ENCODE data around the gene PRDM5.

The PRDM5 gene

DNA sequence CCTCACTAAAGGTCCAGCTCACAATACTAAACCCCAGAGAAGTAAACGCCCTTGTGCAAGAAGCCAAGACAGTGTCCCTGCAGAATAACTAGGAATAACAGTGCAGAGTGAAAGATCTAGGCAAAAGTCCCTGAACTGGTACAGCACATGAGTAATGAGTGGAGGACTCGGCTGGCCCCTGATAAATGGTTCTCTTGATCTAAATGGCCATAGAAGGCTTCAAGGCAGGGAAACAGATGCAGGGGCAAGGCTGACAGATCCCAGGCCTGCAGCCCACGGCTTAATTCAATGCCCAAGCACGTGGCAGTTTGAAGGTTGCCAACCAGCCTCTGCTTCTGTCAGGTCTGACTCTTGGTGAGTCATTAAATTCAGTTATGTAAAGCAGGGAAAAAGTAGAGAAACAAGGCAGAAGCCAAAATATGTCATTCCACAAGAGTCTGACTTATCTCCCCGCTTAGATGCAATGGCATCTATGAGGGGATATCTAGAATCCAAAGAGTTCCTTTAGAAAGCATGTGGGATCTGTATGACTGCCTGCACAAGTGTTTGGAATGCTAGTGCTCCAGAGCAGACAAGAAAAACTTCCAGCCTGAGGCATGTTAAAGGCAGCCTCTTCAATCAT lies 121.3 kb downstream of the PRDM5 start:
- no peaks in the 10 kb centered on the region for H3K36me3 Mint-ChIP-seq (ENCODE audit: low read depth)

DNA sequence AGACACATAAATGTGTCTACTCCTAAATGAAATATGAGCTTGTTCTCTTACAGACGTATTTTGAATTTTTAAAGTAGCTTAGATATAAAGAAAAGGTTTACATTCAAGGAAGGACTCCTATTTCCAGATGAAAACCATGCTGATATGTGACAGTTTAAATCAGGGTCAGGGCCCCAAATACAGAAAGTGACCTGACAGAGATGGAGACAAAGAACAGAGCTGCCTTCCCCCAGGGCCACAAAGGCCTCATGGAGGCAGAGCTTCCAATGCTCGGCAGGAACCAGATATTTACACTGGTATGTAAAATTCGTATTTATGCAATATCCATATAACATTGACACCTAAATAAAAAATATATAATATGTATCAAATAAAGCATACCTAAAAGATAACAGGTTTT lies 124.0 kb downstream of the PRDM5 start:
- Mint-ChIP-seq H3K36me3 (ENCODE audit: low read depth) (no peaks in the 10 kb centered on the region), H3K4me3 (no peak overlapping the region), H3K27me3 (peaks cover 2% of the 10 kb centered on the region), H3K27ac (no peak overlapping the region), H3K4me1 (ENCODE audit: low read depth) (no peaks in the 10 kb centered on the region), H3K9me3 (no peaks in the 10 kb centered on the region)
- no peak for DNase-seq

More for the DNA sequence above, 121.3 kb downstream of the PRDM5 start:
- Mint-ChIP-seq H3K4me3 (no peak overlapping the region), H3K27ac (no peak overlapping the region), H3K27me3 (peaks cover 2% of the 10 kb centered on the region), H3K9me3 (peaks cover 7% of the 10 kb centered on the region), H3K4me1 (ENCODE audit: low read depth) (no peaks in the 10 kb centered on the region)
- DNase-seq, result no peak

DNA sequence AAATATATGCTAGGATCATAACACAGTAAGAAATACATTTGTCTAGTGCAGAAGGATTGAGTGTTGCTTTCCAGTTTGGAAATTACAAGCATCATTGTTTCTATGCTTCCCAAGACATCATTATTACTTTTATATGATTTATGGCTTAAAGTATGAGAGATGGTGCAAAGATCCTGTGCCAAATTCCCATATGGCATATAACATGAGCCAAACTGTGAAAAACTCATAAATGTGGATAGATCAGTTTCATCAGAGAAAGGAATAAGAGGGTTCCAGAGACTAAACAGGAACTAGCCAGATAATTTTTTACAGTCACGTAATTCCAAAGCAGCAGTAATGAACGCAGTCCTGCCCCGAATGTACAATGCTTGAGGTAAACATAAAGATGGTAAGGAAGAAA lies 126.3 kb downstream of the PRDM5 start:
- peaks cover 2% of the 10 kb centered on the region for H3K27me3 Mint-ChIP-seq
- H3K9me3 Mint-ChIP-seq, result no peaks in the 10 kb centered on the region
- peaks cover 12% of the 10 kb centered on the region for H3K4me1 Mint-ChIP-seq (ENCODE audit: low read depth)
- H3K4me3 Mint-ChIP-seq, result no peak overlapping the region
- no peak overlapping the region for H3K27ac Mint-ChIP-seq
- no peaks in the 10 kb centered on the region for H3K36me3 Mint-ChIP-seq (ENCODE audit: low read depth)
- DNase-seq, result no peak

DNA sequence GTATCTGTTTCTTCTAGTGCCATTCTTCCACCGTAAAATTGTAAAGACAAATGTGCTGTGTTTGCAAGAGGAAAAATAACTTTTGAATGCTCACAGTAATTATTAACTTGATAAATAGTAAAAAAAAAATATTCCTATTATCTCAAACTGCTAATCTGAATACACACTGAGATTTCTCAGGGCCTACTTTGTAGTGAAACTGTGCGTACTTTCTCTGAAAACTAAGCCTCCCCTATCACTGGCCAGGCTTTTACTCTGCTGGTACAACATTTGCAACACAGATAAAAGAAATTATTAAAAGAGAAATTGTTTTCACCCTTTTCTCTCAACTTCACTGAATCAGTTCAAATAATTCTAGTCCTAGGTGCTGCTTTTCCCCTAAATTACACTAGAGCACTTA lies 137.3 kb downstream of the PRDM5 start:
- H3K4me1 Mint-ChIP-seq (ENCODE audit: low read depth), result no peaks in the 10 kb centered on the region

DNA sequence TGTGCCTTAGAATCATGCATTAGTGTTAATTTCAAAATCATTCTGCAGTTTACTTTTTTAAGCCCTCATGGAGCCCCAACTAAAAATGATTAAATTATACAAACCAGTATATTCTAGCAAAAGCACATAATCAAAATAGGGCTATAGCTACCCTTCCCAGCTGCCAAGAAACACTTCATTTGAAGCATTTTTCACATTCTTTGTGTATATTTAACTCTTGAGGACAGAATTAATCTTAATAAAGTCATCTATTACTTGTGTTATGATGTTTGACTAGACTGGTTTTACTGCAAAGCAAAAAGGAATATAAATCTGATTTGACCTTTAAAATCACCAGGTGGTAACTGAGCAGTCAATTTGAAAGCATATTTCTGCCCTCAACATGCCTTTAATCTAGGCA lies 145.1 kb downstream of the PRDM5 start:
- no peak for DNase-seq
- Mint-ChIP-seq H3K4me1 (ENCODE audit: low read depth) (no peaks in the 10 kb centered on the region), H3K36me3 (ENCODE audit: low read depth) (no peaks in the 10 kb centered on the region), H3K27ac (no peak overlapping the region), H3K4me3 (no peak overlapping the region), H3K9me3 (no peaks in the 10 kb centered on the region), H3K27me3 (no peaks in the 10 kb centered on the region)

More for the DNA sequence above, 137.3 kb downstream of the PRDM5 start:
- H3K27me3 Mint-ChIP-seq, result peaks cover 2% of the 10 kb centered on the region
- H3K4me3 Mint-ChIP-seq, result no peak overlapping the region
- no peaks in the 10 kb centered on the region for H3K9me3 Mint-ChIP-seq
- no peak for DNase-seq
- H3K36me3 Mint-ChIP-seq (ENCODE audit: low read depth), result no peaks in the 10 kb centered on the region
- no peak overlapping the region for H3K27ac Mint-ChIP-seq

DNA sequence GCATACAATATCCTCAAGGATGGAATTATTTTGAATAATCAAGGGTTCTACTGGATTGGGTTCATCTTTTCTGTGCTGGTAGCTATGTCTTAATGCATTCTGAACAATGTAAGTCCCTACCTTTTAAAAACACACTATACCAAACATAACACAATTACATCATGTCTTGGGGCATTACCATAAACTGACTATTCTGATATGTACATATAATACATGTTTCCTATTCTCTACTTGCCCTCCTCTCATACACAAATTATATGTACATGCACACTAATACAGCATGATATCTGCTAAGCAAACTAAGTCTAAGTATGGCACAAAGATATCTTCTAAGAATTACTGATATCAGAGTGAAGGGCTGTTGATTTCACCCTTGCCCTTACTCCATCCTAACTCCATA lies 147.1 kb downstream of the PRDM5 start:
- no peak for DNase-seq
- no peaks in the 10 kb centered on the region for H3K36me3 Mint-ChIP-seq (ENCODE audit: low read depth)

DNA sequence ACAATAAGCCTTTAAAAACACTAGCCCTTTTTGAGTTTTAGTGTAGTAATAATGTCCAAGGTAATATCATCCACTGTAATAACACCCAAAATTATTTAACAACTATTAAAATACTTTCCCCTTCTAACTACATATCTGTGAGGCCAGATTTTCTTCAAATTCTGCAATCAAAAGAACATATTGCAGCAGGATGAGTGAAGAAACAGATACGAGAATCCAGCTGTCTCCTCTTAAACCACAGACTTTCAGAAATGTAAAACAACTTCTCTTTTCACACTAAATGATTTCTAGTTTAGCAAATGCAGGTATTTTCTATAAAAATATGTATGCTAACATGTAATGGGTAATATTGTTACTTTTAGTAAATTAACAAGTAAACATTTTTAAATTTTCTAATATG lies 148.9 kb downstream of the PRDM5 start:
- Mint-ChIP-seq H3K4me1 (ENCODE audit: low read depth) (no peaks in the 10 kb centered on the region), H3K27me3 (no peaks in the 10 kb centered on the region), H3K4me3 (no peak overlapping the region), H3K27ac (no peak overlapping the region), H3K9me3 (no peaks in the 10 kb centered on the region), H3K36me3 (ENCODE audit: low read depth) (no peaks in the 10 kb centered on the region)
- no peak for DNase-seq

More for the DNA sequence above, 147.1 kb downstream of the PRDM5 start:
- Mint-ChIP-seq H3K4me3 (no peak overlapping the region), H3K27ac (no peak overlapping the region), H3K4me1 (ENCODE audit: low read depth) (no peaks in the 10 kb centered on the region), H3K9me3 (no peaks in the 10 kb centered on the region), H3K27me3 (no peaks in the 10 kb centered on the region)

DNA sequence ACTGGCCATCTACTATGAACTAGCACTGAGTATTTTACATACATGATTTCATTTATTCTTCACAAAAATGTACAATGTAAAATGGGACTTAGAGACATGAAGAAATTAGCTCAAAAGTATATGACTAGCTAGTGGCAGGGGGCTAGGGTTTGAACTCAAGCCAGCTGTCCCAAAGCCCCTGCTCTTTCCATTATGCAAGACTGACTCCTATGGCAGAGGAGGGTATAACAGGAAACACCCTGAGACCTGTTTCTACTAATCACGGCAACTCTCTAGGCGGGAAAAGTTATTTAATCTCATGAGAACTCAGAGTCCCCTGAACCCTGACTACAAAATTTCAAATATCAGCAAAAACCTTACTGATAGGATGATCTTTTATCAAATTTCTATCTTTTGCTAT lies 150.6 kb downstream of the PRDM5 start:
- Mint-ChIP-seq H3K27ac (no peak overlapping the region), H3K4me1 (ENCODE audit: low read depth) (no peaks in the 10 kb centered on the region), H3K4me3 (no peak overlapping the region), H3K9me3 (no peaks in the 10 kb centered on the region), H3K36me3 (ENCODE audit: low read depth) (no peaks in the 10 kb centered on the region), H3K27me3 (no peaks in the 10 kb centered on the region)
- DNase-seq, result no peak

DNA sequence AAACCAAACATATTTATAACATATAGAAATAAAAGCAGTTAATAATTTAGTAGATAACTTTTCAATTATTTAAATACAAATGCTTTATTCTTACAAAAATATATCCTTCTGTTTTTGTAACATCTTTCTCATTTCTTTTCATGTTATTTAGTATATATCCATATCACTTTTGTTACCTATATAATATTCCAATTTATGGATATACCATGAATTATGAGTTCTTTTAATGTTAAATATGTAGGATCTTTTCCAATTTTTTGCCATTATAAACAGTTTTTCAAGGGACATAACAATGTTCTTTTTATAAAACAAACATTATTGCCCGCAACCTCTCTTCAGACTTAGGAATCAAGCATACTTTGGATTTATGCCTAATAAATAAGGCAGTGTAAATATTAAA lies 151.6 kb downstream of the PRDM5 start:
- H3K9me3 Mint-ChIP-seq, result no peaks in the 10 kb centered on the region
- H3K4me1 Mint-ChIP-seq (ENCODE audit: low read depth), result no peaks in the 10 kb centered on the region
- no peak for DNase-seq
- no peaks in the 10 kb centered on the region for H3K27me3 Mint-ChIP-seq
- H3K36me3 Mint-ChIP-seq (ENCODE audit: low read depth), result no peaks in the 10 kb centered on the region
- H3K4me3 Mint-ChIP-seq, result no peak overlapping the region
- no peak overlapping the region for H3K27ac Mint-ChIP-seq

DNA sequence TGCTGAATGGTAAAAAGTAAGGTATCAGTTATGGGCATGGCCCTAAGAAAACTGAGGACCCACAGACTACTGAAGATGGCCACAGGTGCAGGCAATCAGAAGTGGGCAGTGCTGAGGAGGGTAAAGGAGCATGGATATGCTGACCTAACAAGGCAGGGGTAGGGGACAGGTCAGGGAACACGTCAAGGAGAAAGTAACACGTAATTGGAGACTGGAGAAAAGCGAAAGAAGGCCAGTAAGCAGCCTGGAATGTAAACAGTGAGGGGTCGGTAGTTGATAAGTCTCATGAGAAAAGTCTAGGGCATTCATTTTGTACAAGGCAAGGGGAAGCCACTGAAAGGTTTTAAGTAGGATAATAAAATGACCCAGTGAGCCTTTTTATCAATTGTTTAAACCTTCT lies 153.3 kb downstream of the PRDM5 start:
- no peak for DNase-seq
- no peak overlapping the region for H3K4me3 Mint-ChIP-seq
- H3K4me1 Mint-ChIP-seq (ENCODE audit: low read depth), result no peaks in the 10 kb centered on the region
- H3K27me3 Mint-ChIP-seq, result no peaks in the 10 kb centered on the region
- no peaks in the 10 kb centered on the region for H3K36me3 Mint-ChIP-seq (ENCODE audit: low read depth)
- no peaks in the 10 kb centered on the region for H3K9me3 Mint-ChIP-seq
- H3K27ac Mint-ChIP-seq, result no peak overlapping the region

DNA sequence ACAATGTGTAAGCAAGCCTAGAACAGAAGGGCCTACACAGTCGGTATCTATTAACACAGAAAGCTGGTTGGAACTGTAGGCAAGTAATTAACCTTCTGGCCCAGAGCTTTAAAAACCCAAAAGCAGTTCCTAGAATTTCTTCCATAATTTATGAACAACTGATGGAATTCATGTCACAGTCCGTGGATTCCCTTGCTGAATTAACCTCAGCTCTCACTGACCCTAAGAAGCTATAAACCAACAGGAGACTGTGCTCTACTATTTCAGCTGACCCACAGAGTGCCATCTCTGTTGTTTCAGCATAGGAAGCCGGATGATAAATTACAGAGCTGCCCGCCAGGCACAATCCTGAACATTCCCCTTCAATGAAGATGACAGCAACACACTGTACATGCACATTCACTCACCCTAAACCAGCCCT lies 157.3 kb downstream of the PRDM5 start:
- no peaks in the 10 kb centered on the region for H3K36me3 Mint-ChIP-seq (ENCODE audit: low read depth)
- H3K4me1 Mint-ChIP-seq (ENCODE audit: low read depth), result no peaks in the 10 kb centered on the region
- H3K27me3 Mint-ChIP-seq, result no peaks in the 10 kb centered on the region
- no peaks in the 10 kb centered on the region for H3K9me3 Mint-ChIP-seq
- no peak for DNase-seq
- H3K27ac Mint-ChIP-seq, result no peak overlapping the region
- no peak overlapping the region for H3K4me3 Mint-ChIP-seq

DNA sequence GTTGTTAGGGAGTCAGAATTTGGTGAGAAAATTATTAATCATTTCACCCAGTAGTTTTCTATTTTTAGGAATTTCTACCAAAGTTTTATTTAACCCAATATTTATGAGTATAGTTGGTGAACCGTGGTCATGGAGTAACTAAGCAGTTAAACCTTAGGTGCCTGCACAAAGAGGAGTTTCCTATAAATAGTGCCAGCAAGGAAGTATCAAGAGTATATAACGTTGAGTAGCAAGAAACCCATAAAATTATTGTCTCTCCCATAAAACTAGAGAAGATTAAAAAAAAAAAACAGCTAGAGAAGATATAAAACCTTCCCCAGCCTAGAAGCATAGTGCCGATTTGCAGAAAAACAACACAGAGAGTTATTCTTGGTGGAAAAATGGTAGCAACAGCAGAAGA lies 158.9 kb downstream of the PRDM5 start:
- H3K27me3 Mint-ChIP-seq, result no peaks in the 10 kb centered on the region
- no peaks in the 10 kb centered on the region for H3K9me3 Mint-ChIP-seq
- H3K4me3 Mint-ChIP-seq, result no peak overlapping the region
- no peaks in the 10 kb centered on the region for H3K36me3 Mint-ChIP-seq (ENCODE audit: low read depth)
- no peak for DNase-seq
- no peak overlapping the region for H3K27ac Mint-ChIP-seq
- no peaks in the 10 kb centered on the region for H3K4me1 Mint-ChIP-seq (ENCODE audit: low read depth)

DNA sequence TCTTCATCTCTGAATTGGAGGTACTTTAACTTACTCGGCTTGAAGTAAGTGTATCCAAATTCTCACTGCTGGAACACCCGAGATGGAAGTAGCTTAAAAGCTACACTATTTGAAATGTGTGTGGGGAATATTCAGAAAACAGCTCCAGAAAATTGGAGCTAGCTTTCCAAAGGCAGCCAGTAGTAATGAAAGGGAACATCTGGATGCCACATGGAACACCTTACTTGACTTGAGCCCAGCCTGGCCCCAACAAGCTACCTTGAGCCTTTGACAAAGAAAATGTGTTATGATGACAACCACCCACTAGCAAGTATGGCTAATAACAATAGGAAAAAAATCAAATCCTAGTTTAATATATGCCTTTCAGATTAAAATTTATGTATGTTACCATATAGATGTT lies 161.5 kb downstream of the PRDM5 start:
- no peaks in the 10 kb centered on the region for H3K36me3 Mint-ChIP-seq (ENCODE audit: low read depth)
- no peaks in the 10 kb centered on the region for H3K4me1 Mint-ChIP-seq (ENCODE audit: low read depth)
- no peak overlapping the region for H3K4me3 Mint-ChIP-seq
- no peak for DNase-seq
- H3K9me3 Mint-ChIP-seq, result no peaks in the 10 kb centered on the region
- H3K27ac Mint-ChIP-seq, result no peak overlapping the region
- no peaks in the 10 kb centered on the region for H3K27me3 Mint-ChIP-seq

DNA sequence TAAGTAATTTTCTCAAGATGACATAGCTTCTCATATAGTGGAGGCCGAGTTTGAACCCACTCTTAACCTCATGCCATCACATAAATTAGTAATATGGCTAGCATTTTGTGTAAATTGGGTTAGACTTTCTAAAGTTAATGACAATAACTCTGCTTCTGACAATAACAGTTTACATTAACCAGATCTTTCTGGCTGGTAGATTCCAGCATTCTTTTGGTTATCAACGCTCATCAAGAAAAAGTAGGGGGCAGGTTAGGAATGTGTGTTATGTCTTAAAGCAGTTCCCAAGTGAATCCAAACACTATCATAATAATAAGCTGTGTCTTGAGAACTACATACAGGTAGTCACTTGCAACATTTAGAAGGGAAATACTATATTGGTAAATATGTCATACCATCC lies 162.5 kb downstream of the PRDM5 start:
- no peak for DNase-seq
- H3K4me3 Mint-ChIP-seq, result no peak overlapping the region
- no peaks in the 10 kb centered on the region for H3K4me1 Mint-ChIP-seq (ENCODE audit: low read depth)
- no peaks in the 10 kb centered on the region for H3K9me3 Mint-ChIP-seq
- no peaks in the 10 kb centered on the region for H3K27me3 Mint-ChIP-seq
- no peaks in the 10 kb centered on the region for H3K36me3 Mint-ChIP-seq (ENCODE audit: low read depth)
- no peak overlapping the region for H3K27ac Mint-ChIP-seq

DNA sequence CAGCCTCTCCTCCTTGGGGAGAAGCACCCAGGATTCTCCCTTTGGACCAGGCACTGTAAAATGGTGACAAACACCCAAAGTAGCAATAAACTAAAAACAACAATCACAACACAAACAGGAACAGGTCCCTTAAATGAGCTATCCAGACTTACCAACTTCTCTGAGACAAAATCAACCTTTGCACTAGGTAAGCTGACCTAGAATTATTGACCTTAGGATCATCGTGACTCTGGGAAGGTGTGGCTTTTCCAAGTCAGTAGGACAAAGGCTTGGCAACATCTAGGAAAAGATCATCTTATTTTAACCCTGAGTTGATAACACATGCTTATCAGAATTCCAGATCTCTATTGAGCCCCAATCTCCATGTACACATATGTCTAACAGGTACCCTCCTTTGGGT lies 166.7 kb downstream of the PRDM5 start:
- Mint-ChIP-seq H3K4me3 (no peak overlapping the region), H3K4me1 (ENCODE audit: low read depth) (no peaks in the 10 kb centered on the region), H3K9me3 (peaks cover 7% of the 10 kb centered on the region), H3K36me3 (ENCODE audit: low read depth) (no peaks in the 10 kb centered on the region), H3K27me3 (no peaks in the 10 kb centered on the region), H3K27ac (no peak overlapping the region)
- no peak for DNase-seq

DNA sequence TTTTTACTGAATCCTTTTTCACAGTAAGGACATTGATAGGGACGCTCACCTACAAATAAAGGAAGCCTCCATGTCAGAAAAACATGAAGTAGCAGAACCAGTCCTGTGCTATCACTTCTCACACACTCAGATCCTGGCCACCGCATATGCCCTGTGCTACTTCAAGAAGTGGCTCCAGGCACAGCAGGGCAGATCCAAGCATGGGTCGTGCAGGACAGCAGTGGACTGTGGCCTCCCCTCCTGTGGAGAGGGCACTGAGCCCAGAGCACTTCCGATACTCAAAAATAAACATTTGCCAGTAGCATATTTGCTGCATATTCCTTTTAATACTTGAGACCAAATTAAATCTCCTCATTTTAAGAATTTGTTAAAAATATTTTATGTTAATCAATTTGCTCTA lies 167.9 kb downstream of the PRDM5 start:
- H3K27me3 Mint-ChIP-seq, result no peaks in the 10 kb centered on the region
- H3K4me1 Mint-ChIP-seq (ENCODE audit: low read depth), result no peaks in the 10 kb centered on the region
- no peak for DNase-seq
- H3K9me3 Mint-ChIP-seq, result peaks cover 13% of the 10 kb centered on the region
- no peak overlapping the region for H3K27ac Mint-ChIP-seq
- no peaks in the 10 kb centered on the region for H3K36me3 Mint-ChIP-seq (ENCODE audit: low read depth)
- no peak overlapping the region for H3K4me3 Mint-ChIP-seq

Data from activated T-cell treated with anti-CD3 and anti-CD28 coated beads, Interleukin-2, amount 50 U/mL, for 24 hours (primary cell).